GM13977 (cell line): ENCODE data around the gene SLC35F1.

Source experiments
- DNase-seq: peaks from one replicate; pipeline ENCODE4 v3.0.0; 2012; ENCODE audit warnings: low spot score
- CTCF ChIP-seq: IDR thresholded peaks from 2 replicates; pipeline ENCODE4 v1.5.1; 2012; ENCODE audit warnings: mild to moderate bottlenecking, control low read depth; ENCODE audit not compliant: insufficient read depth; ENCODE audit errors: extremely low read depth, missing control alignments
- in situ Hi-C: fragments of 300-500 bp; cut with MboI; formaldehyde crosslinking; loops from one replicate; pipeline ENCODE4 v1.12.0; 2022; ENCODE audit warnings: low sequenced_read_pairs, low pct_unique_long_range_greater_than_20kb, mixed read lengths, inconsistent platforms; ENCODE audit not compliant: unreplicated experiment

Gene SLC35F1

GRCh38 chr6:118316796-118317384 is 409.8 kb downstream of the SLC35F1 start:
- TF ChIP-seq CTCF: no peak
- in situ Hi-C loops: no loop called here
- DNase-seq: no peak

GRCh38 chr6:118317581-118318563 is 410.8 kb downstream of the SLC35F1 start:
- DNase-seq: no peak
- no peak for TF ChIP-seq CTCF
- in situ Hi-C loops: no loop called here

- in situ Hi-C loops: no loop called here
Observed at GRCh38 chr6:118318648-118319047, 411.6 kb downstream of the SLC35F1 start.

GRCh38 chr6:118319416-118319815 is 412.4 kb downstream of the SLC35F1 start:
- DNase-seq: no peak
- no peak for TF ChIP-seq CTCF
- in situ Hi-C loops: no loop called here

More at GRCh38 chr6:118318648-118319047, 411.6 kb downstream of the SLC35F1 start:
- no peak for TF ChIP-seq CTCF
- no peak for DNase-seq

- no peak for DNase-seq
- in situ Hi-C loops: no loop called here
- no peak for TF ChIP-seq CTCF
Observed at GRCh38 chr6:118319894-118320649, 413.0 kb downstream of the SLC35F1 start.

GRCh38 chr6:118320652-118321051 is 413.6 kb downstream of the SLC35F1 start:
- no peak for TF ChIP-seq CTCF
- DNase-seq: no peak
- in situ Hi-C loops: no loop called here
